Measurements from ENCODE around the gene INTU. TPM values are rescaled to one million over a fixed set of nuclear protein-coding genes. Genes with fewer than 3 reads are reported as not detected.

Gene INTU
- polyA plus RNA-seq, 3 donors = 0.17 to 0.26 TPM; not detected in 1

DNA sequence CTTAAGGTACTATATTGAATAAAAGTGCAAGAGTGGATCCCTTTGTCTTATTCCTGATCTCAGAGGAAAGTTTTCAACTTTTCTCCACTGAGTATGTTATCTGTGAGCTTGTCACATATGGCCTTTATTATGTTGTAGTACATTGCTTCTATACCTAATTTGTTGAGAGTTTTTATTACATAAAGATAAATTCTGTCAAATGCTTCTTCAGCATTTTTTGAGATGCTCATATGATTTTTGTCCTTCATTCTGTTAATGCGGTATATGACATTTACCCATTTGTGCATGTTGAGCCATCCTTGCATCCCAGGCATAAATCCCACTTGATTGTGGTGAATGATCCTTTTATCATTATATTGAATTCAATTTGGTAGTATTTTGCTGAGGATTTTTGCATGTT, 108.5 kb downstream of the INTU start:
- H3K9me3 Mint-ChIP-seq = peaks cover 0 to 18% (median 9%) of the 10 kb centered on the region in 7 donors
- peaks cover 4 to 5% (median 5%) of the 10 kb centered on the region in 3 donors for H3K27me3 Mint-ChIP-seq (ENCODE audit: low read depth in 3 of 3)
- no peak overlapping the region for H3K4me3 ChIP-seq (replicated peaks in 1 of 3; ENCODE audit: low read depth in 2 of 3, low read length in 3 of 3)
- H4K20me1 ChIP-seq (ENCODE audit: insufficient read depth, low read length) = no peaks in the 10 kb centered on the region
- H3K9me3 ChIP-seq (replicated peaks in 1 of 2; ENCODE audit: control insufficient read depth in 1 of 2, insufficient read depth in 1 of 2, low read length in 2 of 2) = peaks cover 3 to 7% of the 10 kb centered on the region in 2 donors
- H3K36me3 ChIP-seq (replicated peaks in 1 of 2; ENCODE audit: control insufficient read depth in 1 of 2, insufficient read depth in 2 of 2, low read length in 2 of 2) = no peaks in the 10 kb centered on the region
- H3K4me3 Mint-ChIP-seq = no peak overlapping the region
- no peak overlapping the region for H3K9ac ChIP-seq (ENCODE audit: insufficient read depth, low read length, poor library complexity, severe bottlenecking)
- H3K79me2 ChIP-seq (ENCODE audit: insufficient read depth, low read length) = no peaks in the 10 kb centered on the region
- H2AFZ ChIP-seq (ENCODE audit: insufficient read depth, low read depth, low read length, poor library complexity, severe bottlenecking) = no peak overlapping the region
- TF ChIP-seq, protein P1, sequence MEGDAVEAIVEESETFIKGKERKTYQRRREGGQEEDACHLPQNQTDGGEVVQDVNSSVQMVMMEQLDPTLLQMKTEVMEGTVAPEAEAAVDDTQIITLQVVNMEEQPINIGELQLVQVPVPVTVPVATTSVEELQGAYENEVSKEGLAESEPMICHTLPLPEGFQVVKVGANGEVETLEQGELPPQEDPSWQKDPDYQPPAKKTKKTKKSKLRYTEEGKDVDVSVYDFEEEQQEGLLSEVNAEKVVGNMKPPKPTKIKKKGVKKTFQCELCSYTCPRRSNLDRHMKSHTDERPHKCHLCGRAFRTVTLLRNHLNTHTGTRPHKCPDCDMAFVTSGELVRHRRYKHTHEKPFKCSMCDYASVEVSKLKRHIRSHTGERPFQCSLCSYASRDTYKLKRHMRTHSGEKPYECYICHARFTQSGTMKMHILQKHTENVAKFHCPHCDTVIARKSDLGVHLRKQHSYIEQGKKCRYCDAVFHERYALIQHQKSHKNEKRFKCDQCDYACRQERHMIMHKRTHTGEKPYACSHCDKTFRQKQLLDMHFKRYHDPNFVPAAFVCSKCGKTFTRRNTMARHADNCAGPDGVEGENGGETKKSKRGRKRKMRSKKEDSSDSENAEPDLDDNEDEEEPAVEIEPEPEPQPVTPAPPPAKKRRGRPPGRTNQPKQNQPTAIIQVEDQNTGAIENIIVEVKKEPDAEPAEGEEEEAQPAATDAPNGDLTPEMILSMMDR (IDR thresholded peaks at IDR 0.05) = no peak
- H3K27ac Mint-ChIP-seq = no peak overlapping the region
- WGBS (ENCODE audit: insufficient coverage) = no CpG with 5 or more reads among the region's 1 CpG
- H3K27me3 ChIP-seq (ENCODE audit: control insufficient read depth in 2 of 2, insufficient read depth in 2 of 2, low read length in 2 of 2) = no peaks in the 10 kb centered on the region
- H3K36me3 Mint-ChIP-seq = no peaks in the 10 kb centered on the region
- H3K4me1 ChIP-seq (ENCODE audit: control insufficient read depth in 1 of 2, insufficient read depth in 2 of 2, low read length in 2 of 2) = no peaks in the 10 kb centered on the region
- intact Hi-C loops (cut with micrococcal nuclease) = no loop called here
- H3K27ac ChIP-seq (ENCODE audit: low read depth in 1 of 2, low read length in 2 of 2) = no peak overlapping the region
- DNase-seq = no peak
- H3K4me2 ChIP-seq (replicated peaks; ENCODE audit: extremely low read depth, low read length, poor library complexity, severe bottlenecking) = no peak overlapping the region
- H3K4me1 Mint-ChIP-seq = no peaks in the 10 kb centered on the region

DNA sequence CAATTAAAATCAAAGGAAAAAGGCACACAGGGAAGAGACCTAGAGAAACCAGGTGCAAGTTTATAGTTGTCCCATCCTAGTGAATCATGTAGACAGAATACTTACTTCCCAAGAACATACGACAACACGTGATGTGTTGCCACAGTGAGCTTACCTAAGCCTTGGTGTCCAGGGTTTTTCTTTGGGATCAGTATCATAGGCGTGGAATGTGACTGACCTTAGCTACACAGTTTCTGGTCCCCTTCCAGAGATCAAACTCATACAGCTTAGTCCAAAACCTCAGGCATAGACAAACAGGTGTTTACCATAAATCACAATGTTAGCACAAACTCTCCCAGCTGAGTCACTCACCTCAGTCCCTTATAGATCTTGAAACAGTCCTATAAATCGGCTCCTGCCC, 115.1 kb downstream of the INTU start:
- H3K27me3 Mint-ChIP-seq (ENCODE audit: low read depth in 3 of 3) = peaks cover 0 to 3% (median 2%) of the 10 kb centered on the region in 3 donors
- Histone ChIP-seq H3K79me2 (ENCODE audit: insufficient read depth, low read length) (no peaks in the 10 kb centered on the region), H3K4me2 (replicated peaks; ENCODE audit: extremely low read depth, low read length, poor library complexity, severe bottlenecking) (no peak overlapping the region), H3K4me1 (ENCODE audit: control insufficient read depth in 1 of 2, insufficient read depth in 2 of 2, low read length in 2 of 2) (no peaks in the 10 kb centered on the region), H3K36me3 (replicated peaks in 1 of 2; ENCODE audit: control insufficient read depth in 1 of 2, insufficient read depth in 2 of 2, low read length in 2 of 2) (no peaks in the 10 kb centered on the region), H3K9me3 (replicated peaks in 1 of 2; ENCODE audit: control insufficient read depth in 1 of 2, insufficient read depth in 1 of 2, low read length in 2 of 2) (peaks cover 17 to 20% of the 10 kb centered on the region in 2 donors), H3K27ac (ENCODE audit: low read depth in 1 of 2, low read length in 2 of 2) (no peak overlapping the region), H3K4me3 (replicated peaks in 1 of 3; ENCODE audit: low read depth in 2 of 3, low read length in 3 of 3) (no peak overlapping the region), H3K27me3 (ENCODE audit: control insufficient read depth in 2 of 2, insufficient read depth in 2 of 2, low read length in 2 of 2) (no peaks in the 10 kb centered on the region), H4K20me1 (ENCODE audit: insufficient read depth, low read length) (no peaks in the 10 kb centered on the region), H2AFZ (ENCODE audit: insufficient read depth, low read depth, low read length, poor library complexity, severe bottlenecking) (no peak overlapping the region), H3K9ac (ENCODE audit: insufficient read depth, low read length, poor library complexity, severe bottlenecking) (no peak overlapping the region)
- no peaks in the 10 kb centered on the region for H3K4me1 Mint-ChIP-seq
- TF ChIP-seq, protein P1 (IDR thresholded peaks at IDR 0.05) = no peak
- peaks cover 17 to 27% (median 23%) of the 10 kb centered on the region in 7 donors for H3K9me3 Mint-ChIP-seq
- H3K27ac Mint-ChIP-seq = peak overlapping the region in 1 of 7 donors; percentile 43
- intact Hi-C loops (cut with micrococcal nuclease) = no loop called here
- DNase-seq = no peak
- H3K4me3 Mint-ChIP-seq = no peak overlapping the region
- no peaks in the 10 kb centered on the region for H3K36me3 Mint-ChIP-seq
- 88% methylated on average over 2 of the region's 4 CpGs for WGBS (ENCODE audit: insufficient coverage)
